ENCODE results near the gene AP2B1. TPM values are rescaled to one million over a fixed set of nuclear protein-coding genes. Genes with fewer than 3 reads are reported as not detected.

Gene AP2B1
- total RNA-seq, 1 experiment from 2014 or later = 195 TPM

DNA sequence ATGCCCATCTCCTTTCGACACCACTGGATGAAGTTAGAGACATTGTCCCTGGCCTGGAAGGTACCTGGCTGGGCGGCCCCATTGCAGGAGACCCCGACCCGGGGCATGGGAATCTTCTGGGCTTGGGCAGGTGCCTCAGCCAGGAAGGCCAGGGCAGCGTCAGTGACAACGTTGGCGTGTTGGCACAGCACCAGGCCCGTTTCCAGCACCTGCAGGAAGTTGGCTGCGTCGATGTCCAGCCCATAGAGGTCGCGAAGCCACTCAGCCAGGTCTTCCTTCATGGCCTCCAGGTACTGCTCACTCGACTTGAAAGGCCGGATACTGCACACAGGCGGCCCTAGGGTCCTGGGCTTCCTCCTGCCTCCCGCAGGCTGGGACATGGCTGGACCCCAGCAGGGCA lies 165.3 kb downstream of the AP2B1 start:
- no peak for TF ChIP-seq MYBL2 (CRISPR knock-in tag; IDR thresholded peaks at IDR 0.05)
- TF ChIP-seq SMAD3 (CRISPR knock-in tag; IDR thresholded peaks at IDR 0.05; ENCODE audit: borderline replicate concordance) = no peak
- TF ChIP-seq ETV6 (CRISPR knock-in tag; IDR thresholded peaks at IDR 0.05) = no peak
- no peak for TF ChIP-seq TEAD1 (CRISPR knock-in tag; IDR thresholded peaks at IDR 0.05)
- TF ChIP-seq ATF1 (CRISPR knock-in tag; IDR thresholded peaks at IDR 0.05) = no peak
- TF ChIP-seq, protein P1, sequence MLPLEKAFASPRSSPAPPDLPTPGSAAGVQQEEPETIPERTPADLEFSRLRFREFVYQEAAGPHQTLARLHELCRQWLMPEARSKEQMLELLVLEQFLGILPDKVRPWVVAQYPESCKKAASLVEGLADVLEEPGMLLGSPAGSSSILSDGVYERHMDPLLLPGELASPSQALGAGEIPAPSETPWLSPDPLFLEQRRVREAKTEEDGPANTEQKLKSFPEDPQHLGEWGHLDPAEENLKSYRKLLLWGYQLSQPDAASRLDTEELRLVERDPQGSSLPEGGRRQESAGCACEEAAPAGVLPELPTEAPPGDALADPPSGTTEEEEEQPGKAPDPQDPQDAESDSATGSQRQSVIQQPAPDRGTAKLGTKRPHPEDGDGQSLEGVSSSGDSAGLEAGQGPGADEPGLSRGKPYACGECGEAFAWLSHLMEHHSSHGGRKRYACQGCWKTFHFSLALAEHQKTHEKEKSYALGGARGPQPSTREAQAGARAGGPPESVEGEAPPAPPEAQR (CRISPR knock-in tag; IDR thresholded peaks at IDR 0.05) = no peak
- TF ChIP-seq, protein P2, sequence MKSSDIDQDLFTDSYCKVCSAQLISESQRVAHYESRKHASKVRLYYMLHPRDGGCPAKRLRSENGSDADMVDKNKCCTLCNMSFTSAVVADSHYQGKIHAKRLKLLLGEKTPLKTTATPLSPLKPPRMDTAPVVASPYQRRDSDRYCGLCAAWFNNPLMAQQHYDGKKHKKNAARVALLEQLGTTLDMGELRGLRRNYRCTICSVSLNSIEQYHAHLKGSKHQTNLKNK (CRISPR knock-in tag; IDR thresholded peaks at IDR 0.05) = no peak
- TF ChIP-seq ZNF317 (CRISPR knock-in tag; IDR thresholded peaks at IDR 0.05; ENCODE audit: borderline replicate concordance, low read depth) = no peak
- Mint-ChIP-seq H3K36me3 (no peaks in the 10 kb centered on the region), H3K27ac (no peak overlapping the region), H3K4me1 (peaks cover 26% of the 10 kb centered on the region), H3K4me3 (no peak overlapping the region), H3K27me3 (ENCODE audit: low read depth) (peaks cover 36% of the 10 kb centered on the region), H3K9me3 (no peaks in the 10 kb centered on the region)
- ChIA-PET CTCF (interaction anchor here (1.0 to 8.3 kb wide), 2 partner anchors 11 to 53 kb away, joined by 3 to 100 read pairs; partner anchors contain the start of gene C17orf50), POLR2A (no interaction called here)
- ATAC-seq (no peak), DNase-seq (ENCODE audit: low spot score) (no peak)

DNA sequence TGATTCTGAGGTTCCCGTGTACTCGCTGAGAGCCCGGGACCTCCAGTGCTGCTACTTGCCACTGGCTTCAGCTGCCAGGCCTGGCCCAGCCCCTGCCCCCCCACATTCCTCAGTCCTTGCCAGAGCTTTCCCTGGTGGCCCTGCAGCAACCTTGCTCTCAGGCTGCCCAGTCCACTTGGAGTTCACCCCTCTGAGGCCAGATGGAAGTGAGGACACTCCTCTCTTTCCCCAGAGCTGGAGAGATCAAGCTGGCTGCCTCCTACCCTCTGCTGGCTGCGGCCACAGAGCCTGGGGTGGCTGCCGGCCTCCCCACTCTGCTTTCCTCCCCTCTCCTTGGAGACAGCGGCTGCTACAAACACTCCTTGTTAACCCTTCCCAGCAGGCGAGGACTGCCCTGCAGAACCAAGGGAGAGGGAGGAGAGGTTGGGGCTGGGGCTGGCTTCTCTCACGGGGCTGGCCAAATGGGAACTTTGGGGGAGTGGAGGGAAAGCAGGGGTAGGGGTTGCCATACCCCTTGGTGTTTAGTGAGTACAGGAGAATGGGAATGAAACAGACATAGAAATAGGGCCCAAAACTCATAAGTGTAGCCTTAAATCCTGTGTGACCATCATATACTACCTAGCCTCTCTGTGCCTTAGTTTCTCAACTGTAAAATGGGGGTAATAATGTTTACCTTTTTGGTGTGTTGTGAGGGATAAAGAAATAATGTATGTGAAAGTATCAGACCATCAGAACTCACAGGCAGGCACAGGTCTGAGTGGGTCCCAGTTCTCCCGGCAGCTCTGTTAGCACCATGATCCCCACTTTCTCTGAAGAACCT lies 166.0 kb downstream of the AP2B1 start, which contains the start of gene GAS2L2:
GAS2L2 (minus strand) TSS at position 295 of the 820 bp plus-strand sequence. CDS start 389 bp downstream, outside the sequence.
- ChIA-PET CTCF (interaction anchor here (0.6 to 8.3 kb wide), 2 partner anchors 10 to 51 kb away, joined by 3 to 100 read pairs; partner anchors contain the start of gene C17orf50), POLR2A (no interaction called here)
- peak; percentile 19; the same call in 1 of the 2 replicates for ATAC-seq
- peaks cover 35% of the 10 kb centered on the region for H3K27me3 Mint-ChIP-seq (ENCODE audit: low read depth)
- H3K27ac Mint-ChIP-seq = no peak within 1 kb of the TSS
- no peaks in the 10 kb centered on the region for H3K9me3 Mint-ChIP-seq
- H3K4me3 Mint-ChIP-seq = no peak within 1 kb of the TSS
- DNase-seq (ENCODE audit: low spot score) = no peak
- peaks cover 26% of the 10 kb centered on the region for H3K4me1 Mint-ChIP-seq
- no peak for TF ChIP-seq NFATC4 (CRISPR knock-in tag; IDR thresholded peaks at IDR 0.05)
- no peak for TF ChIP-seq SOX15 (CRISPR knock-in tag; IDR thresholded peaks at IDR 0.05)
- H3K36me3 Mint-ChIP-seq = no peaks in the 10 kb centered on the region

DNA sequence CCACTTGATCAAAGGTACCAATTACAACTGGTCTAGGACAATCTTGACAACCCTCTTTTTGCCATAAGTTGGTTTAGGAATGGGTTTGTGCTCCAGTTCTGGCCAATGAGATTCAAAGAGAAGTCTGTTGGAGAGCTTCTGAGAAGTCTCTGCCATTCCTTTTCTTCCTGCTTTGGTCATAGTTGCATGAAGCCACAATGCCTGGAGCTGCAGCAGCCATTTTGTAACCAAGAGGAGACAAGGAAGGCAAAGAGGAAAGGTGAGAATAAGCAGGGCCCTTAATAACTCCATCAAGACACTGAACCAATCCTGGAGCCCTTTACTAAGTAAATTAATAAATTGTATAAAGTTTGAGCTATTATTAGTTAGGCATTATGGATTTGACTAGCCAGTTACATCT lies 170.1 kb downstream of the AP2B1 start:
- ChIA-PET POLR2A (no interaction called here), CTCF (interaction anchor here (1.8 kb wide), 1 partner anchor 48 kb away, joined by 5 read pairs; no protein-coding TSS in a partner anchor)
- DNase-seq (ENCODE audit: low spot score) (no peak), ATAC-seq (no peak)
- no peak overlapping the region for H3K27ac Mint-ChIP-seq
- peaks cover 7% of the 10 kb centered on the region for H3K4me1 Mint-ChIP-seq
- no peaks in the 10 kb centered on the region for H3K36me3 Mint-ChIP-seq
- H3K9me3 Mint-ChIP-seq = no peaks in the 10 kb centered on the region
- no peak overlapping the region for H3K4me3 Mint-ChIP-seq
- H3K27me3 Mint-ChIP-seq (ENCODE audit: low read depth) = peaks cover 5% of the 10 kb centered on the region
- TF ChIP-seq SMAD4 (CRISPR knock-in tag; IDR thresholded peaks at IDR 0.05) (no peak), HMGA2 (CRISPR knock-in tag; IDR thresholded peaks at IDR 0.05) (no peak), CREM (CRISPR knock-in tag; IDR thresholded peaks at IDR 0.05) (no peak), EMX1 (CRISPR knock-in tag; IDR thresholded peaks at IDR 0.05) (no peak), ZNF232 (CRISPR knock-in tag; IDR thresholded peaks at IDR 0.05) (no peak), FOXJ3 (CRISPR knock-in tag; IDR thresholded peaks at IDR 0.05; ENCODE audit: borderline replicate concordance) (no peak)
- TF ChIP-seq, protein P3, sequence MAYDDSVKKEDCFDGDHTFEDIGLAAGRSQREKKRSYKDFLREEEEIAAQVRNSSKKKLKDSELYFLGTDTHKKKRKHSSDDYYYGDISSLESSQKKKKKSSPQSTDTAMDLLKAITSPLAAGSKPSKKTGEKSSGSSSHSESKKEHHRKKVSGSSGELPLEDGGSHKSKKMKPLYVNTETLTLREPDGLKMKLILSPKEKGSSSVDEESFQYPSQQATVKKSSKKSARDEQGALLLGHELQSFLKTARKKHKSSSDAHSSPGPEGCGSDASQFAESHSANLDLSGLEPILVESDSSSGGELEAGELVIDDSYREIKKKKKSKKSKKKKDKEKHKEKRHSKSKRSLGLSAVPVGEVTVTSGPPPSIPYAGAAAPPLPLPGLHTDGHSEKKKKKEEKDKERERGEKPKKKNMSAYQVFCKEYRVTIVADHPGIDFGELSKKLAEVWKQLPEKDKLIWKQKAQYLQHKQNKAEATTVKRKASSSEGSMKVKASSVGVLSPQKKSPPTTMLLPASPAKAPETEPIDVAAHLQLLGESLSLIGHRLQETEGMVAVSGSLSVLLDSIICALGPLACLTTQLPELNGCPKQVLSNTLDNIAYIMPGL (CRISPR knock-in tag; IDR thresholded peaks at IDR 0.05) = no peak
- TF ChIP-seq, protein P4, sequence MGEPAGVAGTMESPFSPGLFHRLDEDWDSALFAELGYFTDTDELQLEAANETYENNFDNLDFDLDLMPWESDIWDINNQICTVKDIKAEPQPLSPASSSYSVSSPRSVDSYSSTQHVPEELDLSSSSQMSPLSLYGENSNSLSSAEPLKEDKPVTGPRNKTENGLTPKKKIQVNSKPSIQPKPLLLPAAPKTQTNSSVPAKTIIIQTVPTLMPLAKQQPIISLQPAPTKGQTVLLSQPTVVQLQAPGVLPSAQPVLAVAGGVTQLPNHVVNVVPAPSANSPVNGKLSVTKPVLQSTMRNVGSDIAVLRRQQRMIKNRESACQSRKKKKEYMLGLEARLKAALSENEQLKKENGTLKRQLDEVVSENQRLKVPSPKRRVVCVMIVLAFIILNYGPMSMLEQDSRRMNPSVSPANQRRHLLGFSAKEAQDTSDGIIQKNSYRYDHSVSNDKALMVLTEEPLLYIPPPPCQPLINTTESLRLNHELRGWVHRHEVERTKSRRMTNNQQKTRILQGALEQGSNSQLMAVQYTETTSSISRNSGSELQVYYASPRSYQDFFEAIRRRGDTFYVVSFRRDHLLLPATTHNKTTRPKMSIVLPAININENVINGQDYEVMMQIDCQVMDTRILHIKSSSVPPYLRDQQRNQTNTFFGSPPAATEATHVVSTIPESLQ (CRISPR knock-in tag; IDR thresholded peaks at IDR 0.05) = no peak
- TF ChIP-seq, protein P5, sequence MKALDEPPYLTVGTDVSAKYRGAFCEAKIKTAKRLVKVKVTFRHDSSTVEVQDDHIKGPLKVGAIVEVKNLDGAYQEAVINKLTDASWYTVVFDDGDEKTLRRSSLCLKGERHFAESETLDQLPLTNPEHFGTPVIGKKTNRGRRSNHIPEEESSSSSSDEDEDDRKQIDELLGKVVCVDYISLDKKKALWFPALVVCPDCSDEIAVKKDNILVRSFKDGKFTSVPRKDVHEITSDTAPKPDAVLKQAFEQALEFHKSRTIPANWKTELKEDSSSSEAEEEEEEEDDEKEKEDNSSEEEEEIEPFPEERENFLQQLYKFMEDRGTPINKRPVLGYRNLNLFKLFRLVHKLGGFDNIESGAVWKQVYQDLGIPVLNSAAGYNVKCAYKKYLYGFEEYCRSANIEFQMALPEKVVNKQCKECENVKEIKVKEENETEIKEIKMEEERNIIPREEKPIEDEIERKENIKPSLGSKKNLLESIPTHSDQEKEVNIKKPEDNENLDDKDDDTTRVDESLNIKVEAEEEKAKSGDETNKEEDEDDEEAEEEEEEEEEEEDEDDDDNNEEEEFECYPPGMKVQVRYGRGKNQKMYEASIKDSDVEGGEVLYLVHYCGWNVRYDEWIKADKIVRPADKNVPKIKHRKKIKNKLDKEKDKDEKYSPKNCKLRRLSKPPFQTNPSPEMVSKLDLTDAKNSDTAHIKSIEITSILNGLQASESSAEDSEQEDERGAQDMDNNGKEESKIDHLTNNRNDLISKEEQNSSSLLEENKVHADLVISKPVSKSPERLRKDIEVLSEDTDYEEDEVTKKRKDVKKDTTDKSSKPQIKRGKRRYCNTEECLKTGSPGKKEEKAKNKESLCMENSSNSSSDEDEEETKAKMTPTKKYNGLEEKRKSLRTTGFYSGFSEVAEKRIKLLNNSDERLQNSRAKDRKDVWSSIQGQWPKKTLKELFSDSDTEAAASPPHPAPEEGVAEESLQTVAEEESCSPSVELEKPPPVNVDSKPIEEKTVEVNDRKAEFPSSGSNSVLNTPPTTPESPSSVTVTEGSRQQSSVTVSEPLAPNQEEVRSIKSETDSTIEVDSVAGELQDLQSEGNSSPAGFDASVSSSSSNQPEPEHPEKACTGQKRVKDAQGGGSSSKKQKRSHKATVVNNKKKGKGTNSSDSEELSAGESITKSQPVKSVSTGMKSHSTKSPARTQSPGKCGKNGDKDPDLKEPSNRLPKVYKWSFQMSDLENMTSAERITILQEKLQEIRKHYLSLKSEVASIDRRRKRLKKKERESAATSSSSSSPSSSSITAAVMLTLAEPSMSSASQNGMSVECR (CRISPR knock-in tag; IDR thresholded peaks at IDR 0.05; ENCODE audit: borderline replicate concordance) = no peak
- TF ChIP-seq, protein P6, sequence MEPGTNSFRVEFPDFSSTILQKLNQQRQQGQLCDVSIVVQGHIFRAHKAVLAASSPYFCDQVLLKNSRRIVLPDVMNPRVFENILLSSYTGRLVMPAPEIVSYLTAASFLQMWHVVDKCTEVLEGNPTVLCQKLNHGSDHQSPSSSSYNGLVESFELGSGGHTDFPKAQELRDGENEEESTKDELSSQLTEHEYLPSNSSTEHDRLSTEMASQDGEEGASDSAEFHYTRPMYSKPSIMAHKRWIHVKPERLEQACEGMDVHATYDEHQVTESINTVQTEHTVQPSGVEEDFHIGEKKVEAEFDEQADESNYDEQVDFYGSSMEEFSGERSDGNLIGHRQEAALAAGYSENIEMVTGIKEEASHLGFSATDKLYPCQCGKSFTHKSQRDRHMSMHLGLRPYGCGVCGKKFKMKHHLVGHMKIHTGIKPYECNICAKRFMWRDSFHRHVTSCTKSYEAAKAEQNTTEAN (CRISPR knock-in tag; IDR thresholded peaks at IDR 0.05) = no peak
